ENCODE data around the gene GREB1.

- no peak for TF ChIP-seq POLR2A (IDR thresholded peaks at IDR 0.05; ENCODE audit: borderline replicate concordance, extremely low read depth, insufficient read depth, insufficient read length)
- no peak for TF ChIP-seq CTCF (IDR thresholded peaks at IDR 0.05 in 2 of 3, conservative IDR thresholded peaks at IDR 0.05 in 1 of 3; ENCODE audit: borderline replicate concordance in 1 of 3, insufficient read depth in 1 of 3, low read depth in 2 of 3, low read length in 2 of 3)
- TF ChIP-seq ATF3 (IDR thresholded peaks at IDR 0.05): no peak
Measured at GRCh38 chr2:11665028-11665427, 131.2 kb downstream of the GREB1 start.
